Stimulated activated CD4-positive, alpha-beta T cell treated with anti-CD3 and anti-CD28 coated beads, Interleukin-1b, Interleukin-23, amount 100 ng/mL, for 4 hours (primary cell): ENCODE data around the gene ARPC5.

Source experiments
- DNase-seq, 2 donors: peaks; one replicate each; pipeline ENCODE4 v3.0.0-alpha.2; 2020; ENCODE audit warnings: low read depth in 2 of 2

The ARPC5 gene

DNA sequence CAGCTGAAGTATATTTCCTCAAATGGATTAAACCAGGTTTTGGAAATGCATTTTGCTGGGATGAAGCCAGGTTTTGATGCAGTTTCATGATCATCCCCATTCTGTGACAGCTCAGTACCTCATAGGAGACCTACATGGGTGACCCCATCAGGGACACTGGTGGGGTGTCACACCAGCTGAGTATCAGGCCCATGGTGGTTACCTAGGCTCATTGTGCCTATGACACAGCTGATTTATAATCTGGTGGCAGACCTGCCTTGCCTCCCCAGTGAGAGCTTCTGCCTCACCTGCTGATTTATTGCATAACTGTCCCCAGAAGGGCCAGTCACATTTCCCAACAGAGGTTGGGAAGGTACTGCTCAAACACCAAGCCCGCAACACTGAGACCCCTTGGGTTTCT lies 49.1 kb downstream of the ARPC5 start:
- no peak for DNase-seq

DNA sequence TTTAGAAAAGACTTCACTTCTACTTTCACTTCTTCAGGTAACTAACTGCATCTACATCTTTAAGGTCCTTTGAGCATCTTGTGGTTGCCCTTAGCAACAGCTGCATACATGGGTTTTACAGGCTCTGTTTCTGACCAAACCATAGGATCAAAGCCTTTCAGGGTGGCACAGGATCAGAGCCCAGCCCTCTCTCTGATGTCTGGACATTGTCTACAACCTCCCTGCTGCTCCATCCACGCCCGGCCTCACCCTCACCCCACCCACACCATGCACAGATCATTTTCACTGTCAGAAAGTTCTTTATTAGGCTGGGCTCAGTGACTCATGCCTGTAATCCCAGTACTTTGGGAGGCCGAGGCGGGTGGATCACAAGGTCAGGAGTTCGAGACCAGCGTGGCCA lies 50.5 kb downstream of the ARPC5 start:
- DNase-seq = no peak

- no peak for DNase-seq
These were observed 51.4 kb downstream of the ARPC5 start for GRCh38 chr1:183584147-183584546.

DNA sequence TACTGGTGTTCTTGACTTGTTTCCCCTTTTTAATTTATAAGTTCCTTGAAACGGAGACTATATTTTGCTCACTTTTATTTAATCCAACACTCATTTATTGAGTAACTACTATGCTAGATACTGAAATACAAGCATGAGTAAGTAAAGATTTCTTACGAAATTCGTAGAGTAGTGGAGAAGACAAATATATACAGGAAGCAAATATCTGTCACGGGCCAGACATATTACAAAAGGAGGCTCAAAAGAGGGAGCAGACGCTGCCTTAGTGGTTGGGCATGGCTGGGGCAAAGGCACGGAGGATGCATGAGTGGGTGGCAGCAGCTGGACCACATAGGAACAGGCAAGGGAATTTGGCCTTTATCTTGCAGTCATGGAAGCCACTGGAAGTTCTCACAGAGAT lies 52.1 kb downstream of the ARPC5 start:
- DNase-seq = no peak

DNA sequence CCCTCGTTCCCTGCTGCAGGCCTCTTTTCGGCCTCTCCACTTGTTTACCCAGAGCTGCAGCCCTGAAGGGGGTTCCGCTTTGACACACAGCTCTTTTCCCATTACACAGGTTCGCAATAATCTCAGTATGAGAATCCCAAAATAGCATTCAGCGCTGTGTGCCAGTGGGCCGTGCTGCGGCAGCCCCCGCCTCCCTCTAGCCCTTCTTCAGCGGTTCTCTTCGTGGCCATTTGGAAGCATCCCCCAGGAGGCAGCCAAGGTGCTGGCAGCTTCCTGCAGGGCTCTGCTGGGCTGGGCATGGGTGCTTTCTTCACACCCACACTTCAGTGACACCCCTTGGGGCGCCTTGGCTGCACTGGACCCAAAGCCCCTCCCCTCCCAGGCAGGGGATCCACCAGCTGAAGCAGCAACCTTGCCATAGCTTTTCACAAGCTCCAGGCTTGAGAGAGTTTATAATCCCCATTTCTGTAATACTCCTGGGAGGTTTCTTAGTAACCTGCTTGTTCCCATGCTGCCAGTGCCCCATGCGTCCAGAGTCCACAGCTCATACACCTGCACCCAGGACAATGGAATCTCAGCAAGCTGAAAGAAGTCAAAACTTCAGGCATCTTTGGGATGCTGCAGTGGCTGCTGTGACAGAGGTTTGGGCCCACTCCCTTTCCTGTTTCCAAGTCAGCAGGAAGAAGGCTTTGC lies 53.4 kb downstream of the ARPC5 start:
- DNase-seq = no peak

- peak in 1 of 2 donors; percentile 5 for DNase-seq
These were observed 55.3 kb downstream of the ARPC5 start for GRCh38 chr1:183580281-183580682.

- DNase-seq = no peak
These were observed 56.7 kb downstream of the ARPC5 start for GRCh38 chr1:183578856-183579255.

- DNase-seq = no peak
These were observed 57.6 kb downstream of the ARPC5 start for GRCh38 chr1:183577897-183578465.

GRCh38 chr1:183576537-183576936 lies 59.0 kb downstream of the ARPC5 start:
- DNase-seq = no peak

DNA sequence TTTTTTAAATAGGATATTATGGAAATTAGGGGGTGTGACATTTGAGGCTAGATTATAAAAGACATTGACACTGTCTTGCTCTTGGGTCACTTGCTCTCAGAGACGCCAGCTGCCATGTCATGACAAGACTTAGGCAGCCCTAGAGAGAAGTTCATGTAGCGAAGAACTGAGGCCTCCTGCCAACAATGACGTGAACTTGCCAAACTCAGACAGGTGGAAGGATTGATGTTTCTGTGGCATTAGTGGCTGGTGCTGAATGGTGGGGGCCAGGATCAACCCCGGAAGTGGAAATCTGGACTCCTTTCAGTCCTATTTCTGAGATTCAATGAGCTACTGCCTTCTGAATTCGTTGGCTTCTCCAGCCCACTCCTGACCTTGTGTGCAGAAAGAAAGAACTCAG lies 60.0 kb downstream of the ARPC5 start:
- DNase-seq = no peak

DNA sequence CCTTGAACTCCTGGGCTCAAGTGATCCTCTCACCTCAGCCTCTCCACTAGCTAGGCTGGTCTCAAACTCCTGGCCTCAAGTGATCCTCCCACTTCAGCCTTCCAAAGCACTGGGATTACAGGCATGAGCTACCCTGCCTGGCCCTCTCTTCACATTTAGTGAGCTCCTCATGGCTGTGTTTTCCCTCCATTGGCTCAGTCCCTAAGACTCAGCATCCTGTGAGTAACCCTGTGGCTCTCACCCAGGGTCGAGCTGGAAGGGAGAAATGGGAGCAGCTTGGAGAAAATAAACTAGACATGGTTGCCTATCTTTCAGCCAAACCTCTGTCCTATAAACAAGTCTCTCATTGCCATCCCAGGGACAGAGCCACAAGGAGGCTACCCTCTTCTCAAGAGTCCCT lies 62.9 kb downstream of the ARPC5 start:
- no peak for DNase-seq

DNA sequence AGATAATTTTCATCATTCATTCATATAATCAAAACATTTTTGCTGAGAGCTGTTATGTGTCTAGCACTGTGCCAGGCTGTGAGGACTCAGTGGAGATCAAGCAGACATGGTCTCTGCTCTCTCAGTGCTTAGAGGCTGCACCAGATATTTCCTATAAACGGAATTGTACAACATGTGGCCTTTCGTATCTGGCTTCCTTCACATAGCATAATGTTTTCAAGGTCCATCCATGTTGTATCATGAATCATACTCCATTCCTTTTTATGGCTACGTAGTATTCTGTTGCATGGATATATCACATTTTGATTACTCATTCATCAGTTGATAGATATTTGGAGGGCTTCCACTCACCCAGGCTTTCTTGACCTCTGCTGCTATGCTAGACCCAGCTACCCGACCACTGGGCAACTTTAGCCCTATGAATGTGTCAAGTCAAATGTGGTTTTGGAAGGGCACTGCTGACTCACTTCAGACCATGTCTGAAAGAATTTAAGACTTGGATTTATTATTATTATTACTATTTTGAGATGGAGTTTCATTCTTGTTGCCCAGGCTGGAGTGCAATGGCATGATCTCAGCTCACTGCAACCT lies 63.8 kb downstream of the ARPC5 start:
- no peak for DNase-seq
